Skeletal muscle tissue (tissue), 4 donors: ENCODE measurements around the gene CGNL1. TPM values are rescaled to one million over a fixed set of nuclear protein-coding genes. Genes with fewer than 3 reads are reported as not detected.

Experiments
- H3K27ac ChIP-seq: one replicate; pipeline ENCODE4 v1.7.0; 2013; ENCODE audit warnings: mild to moderate bottlenecking, low read depth, low read length, inconsistent platforms
- H3K27me3 ChIP-seq, 3 donors: one replicate each; pipeline ENCODE4 v1.7.0; 2013; ENCODE audit warnings: low read length in 3 of 3; ENCODE audit not compliant: control insufficient read depth in 3 of 3, insufficient read depth in 3 of 3
- H3K36me3 ChIP-seq, 3 donors: one replicate each; pipeline ENCODE4 v1.7.0; 2013; ENCODE audit warnings: low read length in 3 of 3; ENCODE audit not compliant: control insufficient read depth in 3 of 3, insufficient read depth in 3 of 3
- H3K4me1 ChIP-seq, 3 donors: one replicate each; pipeline ENCODE4 v1.7.0; 2013; ENCODE audit warnings: low read length in 3 of 3, mild to moderate bottlenecking in 3 of 3; ENCODE audit not compliant: control insufficient read depth in 3 of 3, insufficient read depth in 3 of 3
- H3K4me3 ChIP-seq, 3 donors: one replicate each; pipeline ENCODE4 v1.7.0; 2013; ENCODE audit warnings: low read length in 3 of 3
- H3K9ac ChIP-seq, 3 donors: one replicate each; pipeline ENCODE4 v1.7.0; 2013; ENCODE audit warnings: low read length in 3 of 3, mild to moderate bottlenecking in 3 of 3, moderate library complexity in 2 of 3, low read depth in 1 of 3
- H3K9me3 ChIP-seq, 3 donors: one replicate each; pipeline ENCODE4 v1.7.0; 2013; ENCODE audit warnings: low read length in 3 of 3; ENCODE audit not compliant: control insufficient read depth in 3 of 3
- total RNA-seq: library from RNA; depleted of rRNA; stranded (reverse); fragments of >200 nt; gene quantifications from one replicate; pipeline ENCODE4 v1.2.3, GENCODE V29; 2014
- donor health status: Osteomylitis.

Gene CGNL1
- total RNA-seq: 11.5 TPM

- Histone ChIP-seq H3K4me3 (peak within 1 kb of the TSS; percentile 55 to 62 (median 60)), H3K36me3 (no peaks in the 10 kb centered on the region), H3K9ac (peak within 1 kb of the TSS in 2 of 3 donors; percentile 38 to 60), H3K9me3 (no peaks in the 10 kb centered on the region), H3K27me3 (peaks cover 11 to 29% (median 25%) of the 10 kb centered on the region in 3 donors), H3K27ac (no peak within 1 kb of the TSS), H3K4me1 (peaks cover 5 to 7% (median 6%) of the 10 kb centered on the region in 3 donors)
Measured at GRCh38 chr15:57375827-57376695, at the start of gene CGNL1. Gene CGNL1 (plus strand): TSS chr15:57376505. CDS start chr15:57438000, 61,495 bp downstream.

GRCh38 chr15:57327985-57328471, 48.3 kb upstream of the CGNL1 start:
- Histone ChIP-seq H3K27me3 (peaks cover 0 to 12% (median 0%) of the 10 kb centered on the region in 3 donors), H3K4me1 (peaks cover 2 to 3% (median 2%) of the 10 kb centered on the region in 3 donors), H3K9ac (no peak overlapping the region), H3K4me3 (no peak overlapping the region), H3K9me3 (no peaks in the 10 kb centered on the region), H3K36me3 (no peaks in the 10 kb centered on the region), H3K27ac (peak overlapping the region; percentile 39)

GRCh38 chr15:57328479-57328878, 47.8 kb upstream of the CGNL1 start:
- Histone ChIP-seq H3K9me3 (no peaks in the 10 kb centered on the region), H3K4me3 (no peak overlapping the region), H3K27ac (peak overlapping the region; percentile 39), H3K4me1 (peaks cover 2 to 3% (median 2%) of the 10 kb centered on the region in 3 donors), H3K27me3 (peaks cover 0 to 12% (median 0%) of the 10 kb centered on the region in 3 donors), H3K9ac (no peak overlapping the region), H3K36me3 (no peaks in the 10 kb centered on the region)

- H3K36me3 ChIP-seq: no peaks in the 10 kb centered on the region
- H3K9ac ChIP-seq: peak overlapping the region in 1 of 3 donors; percentile 30
- H3K27me3 ChIP-seq: peaks cover 0 to 12% (median 0%) of the 10 kb centered on the region in 3 donors
- no peak overlapping the region for H3K27ac ChIP-seq
- no peak overlapping the region for H3K4me3 ChIP-seq
- no peaks in the 10 kb centered on the region for H3K9me3 ChIP-seq
- H3K4me1 ChIP-seq: peaks cover 2 to 3% (median 2%) of the 10 kb centered on the region in 3 donors
Measured at GRCh38 chr15:57328897-57329296, 47.4 kb upstream of the CGNL1 start.

GRCh38 chr15:57329582-57330367, 46.5 kb upstream of the CGNL1 start:
- Histone ChIP-seq H3K4me1 (peaks cover 3 to 5% (median 4%) of the 10 kb centered on the region in 3 donors), H3K27ac (no peak overlapping the region), H3K9ac (no peak overlapping the region)

GRCh38 chr15:57330619-57331340, 45.5 kb upstream of the CGNL1 start:
- Histone ChIP-seq H3K9ac (no peak overlapping the region), H3K4me1 (peaks cover 3 to 6% (median 5%) of the 10 kb centered on the region in 3 donors)

More at GRCh38 chr15:57329582-57330367, 46.5 kb upstream of the CGNL1 start:
- Histone ChIP-seq H3K36me3 (no peaks in the 10 kb centered on the region), H3K9me3 (no peaks in the 10 kb centered on the region), H3K27me3 (peaks cover 0 to 12% (median 0%) of the 10 kb centered on the region in 3 donors), H3K4me3 (no peak overlapping the region)

GRCh38 chr15:57332326-57332725, 44.0 kb upstream of the CGNL1 start:
- Histone ChIP-seq H3K27me3 (peaks cover 0 to 9% (median 0%) of the 10 kb centered on the region in 3 donors), H3K9me3 (no peaks in the 10 kb centered on the region), H3K36me3 (no peaks in the 10 kb centered on the region)

More at GRCh38 chr15:57330619-57331340, 45.5 kb upstream of the CGNL1 start:
- H3K9me3 ChIP-seq: no peaks in the 10 kb centered on the region
- H3K27me3 ChIP-seq: peaks cover 0 to 12% (median 0%) of the 10 kb centered on the region in 3 donors
- H3K27ac ChIP-seq: no peak overlapping the region
- no peak overlapping the region for H3K4me3 ChIP-seq
- H3K36me3 ChIP-seq: no peaks in the 10 kb centered on the region

GRCh38 chr15:57333487-57333886, 42.8 kb upstream of the CGNL1 start:
- peaks cover 3 to 12% (median 4%) of the 10 kb centered on the region in 3 donors for H3K4me1 ChIP-seq
- no peaks in the 10 kb centered on the region for H3K36me3 ChIP-seq
- H3K4me3 ChIP-seq: no peak overlapping the region

More at GRCh38 chr15:57332326-57332725, 44.0 kb upstream of the CGNL1 start:
- H3K4me1 ChIP-seq: peaks cover 0 to 9% (median 4%) of the 10 kb centered on the region in 3 donors
- no peak overlapping the region for H3K4me3 ChIP-seq
- no peak overlapping the region for H3K27ac ChIP-seq
- no peak overlapping the region for H3K9ac ChIP-seq

GRCh38 chr15:57334257-57334656, 42.0 kb upstream of the CGNL1 start:
- peaks cover 3 to 10% (median 4%) of the 10 kb centered on the region in 3 donors for H3K4me1 ChIP-seq
- no peaks in the 10 kb centered on the region for H3K36me3 ChIP-seq
- H3K27me3 ChIP-seq: peaks cover 0 to 6% (median 0%) of the 10 kb centered on the region in 3 donors

More at GRCh38 chr15:57333487-57333886, 42.8 kb upstream of the CGNL1 start:
- Histone ChIP-seq H3K9me3 (no peaks in the 10 kb centered on the region), H3K9ac (no peak overlapping the region), H3K27me3 (peaks cover 0 to 6% (median 0%) of the 10 kb centered on the region in 3 donors), H3K27ac (no peak overlapping the region)

More at GRCh38 chr15:57334257-57334656, 42.0 kb upstream of the CGNL1 start:
- no peak overlapping the region for H3K4me3 ChIP-seq
- H3K9me3 ChIP-seq: no peaks in the 10 kb centered on the region
- no peak overlapping the region for H3K27ac ChIP-seq
- no peak overlapping the region for H3K9ac ChIP-seq
